Measurements from ENCODE around the gene CORO7. TPM values are rescaled to one million over a fixed set of nuclear protein-coding genes. Genes with fewer than 3 reads are reported as not detected.

The CORO7 gene
- polyA plus RNA-seq, 1 donor from 2014 or later: 57.6 TPM

DNA sequence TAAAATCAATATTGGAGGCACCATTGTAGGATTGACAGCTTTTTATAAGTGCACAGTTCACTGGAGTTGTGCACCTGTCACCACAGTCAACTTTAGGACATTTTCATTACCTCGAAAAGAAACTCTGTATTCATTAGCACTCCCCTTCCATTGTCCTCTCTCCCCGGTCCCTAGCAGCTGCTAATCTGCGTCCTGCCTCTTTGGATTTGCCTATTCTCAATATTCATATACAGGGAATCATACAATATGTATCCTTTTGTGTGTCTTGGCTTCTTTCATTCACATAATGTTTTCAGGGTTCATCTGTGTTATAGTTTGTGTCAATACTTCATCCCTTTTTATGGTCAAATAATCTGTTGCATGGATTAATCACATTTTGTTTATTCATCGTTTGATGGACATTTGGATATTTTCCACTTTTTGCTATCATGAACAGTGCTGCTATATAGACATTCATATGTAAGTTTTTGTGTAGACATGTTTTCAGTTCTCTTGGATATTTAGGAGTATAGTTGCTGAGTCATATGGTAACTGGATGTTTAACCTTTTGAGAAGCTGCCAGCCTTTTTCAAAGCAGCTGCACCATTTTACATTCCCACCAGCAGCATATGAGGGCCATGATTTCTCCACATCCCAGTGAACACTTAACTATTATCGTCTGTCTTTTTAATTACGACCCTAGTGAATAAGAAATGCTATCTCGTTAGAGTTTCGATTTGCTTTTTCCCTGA lies 19.1 kb upstream of the CORO7 start:
- Histone ChIP-seq H3K27me3 (ENCODE audit: insufficient read depth, low read depth, low read length) (no peaks in the 10 kb centered on the region), H3K9ac (ENCODE audit: low read length) (no peak overlapping the region), H3F3A (ENCODE audit: insufficient read depth, low read length, poor library complexity, severe bottlenecking) (no peaks in the 10 kb centered on the region), H3K9me3 (ENCODE audit: low read length) (no peaks in the 10 kb centered on the region), H2AFZ (ENCODE audit: low read depth, low read length) (no peak overlapping the region), H3K4me3 (ENCODE audit: low read length) (no peak overlapping the region), H4K20me1 (ENCODE audit: insufficient read depth) (no peaks in the 10 kb centered on the region), H3K4me2 (ENCODE audit: low read length) (no peak overlapping the region), H3K27ac (ENCODE audit: low read length) (no peak overlapping the region), H3K9me2 (ENCODE audit: insufficient read depth, low read length) (no peaks in the 10 kb centered on the region), H3K79me2 (replicated peaks; ENCODE audit: insufficient read depth, low read length) (no peaks in the 10 kb centered on the region), H3K36me3 (ENCODE audit: insufficient read depth, low read length) (no peaks in the 10 kb centered on the region)
- TF ChIP-seq MXI1 (conservative IDR thresholded peaks at IDR 0.05; ENCODE audit: poor library complexity, severe bottlenecking) (no peak), EZH2 (IDR thresholded peaks at IDR 0.05; ENCODE audit: borderline replicate concordance, insufficient read depth, low read length, poor library complexity, severe bottlenecking) (no peak), SMC3 (conservative IDR thresholded peaks at IDR 0.05; ENCODE audit: poor library complexity) (no peak), POLR2AphosphoS5 (IDR thresholded peaks at IDR 0.05) (no peak), EP300 (conservative IDR thresholded peaks at IDR 0.05; ENCODE audit: poor library complexity, severe bottlenecking) (no peak), RAD21 (conservative IDR thresholded peaks at IDR 0.05) (no peak), TAF1 (IDR thresholded peaks at IDR 0.05; ENCODE audit: low read depth) (no peak)
- TF ChIP-seq, protein P1, sequence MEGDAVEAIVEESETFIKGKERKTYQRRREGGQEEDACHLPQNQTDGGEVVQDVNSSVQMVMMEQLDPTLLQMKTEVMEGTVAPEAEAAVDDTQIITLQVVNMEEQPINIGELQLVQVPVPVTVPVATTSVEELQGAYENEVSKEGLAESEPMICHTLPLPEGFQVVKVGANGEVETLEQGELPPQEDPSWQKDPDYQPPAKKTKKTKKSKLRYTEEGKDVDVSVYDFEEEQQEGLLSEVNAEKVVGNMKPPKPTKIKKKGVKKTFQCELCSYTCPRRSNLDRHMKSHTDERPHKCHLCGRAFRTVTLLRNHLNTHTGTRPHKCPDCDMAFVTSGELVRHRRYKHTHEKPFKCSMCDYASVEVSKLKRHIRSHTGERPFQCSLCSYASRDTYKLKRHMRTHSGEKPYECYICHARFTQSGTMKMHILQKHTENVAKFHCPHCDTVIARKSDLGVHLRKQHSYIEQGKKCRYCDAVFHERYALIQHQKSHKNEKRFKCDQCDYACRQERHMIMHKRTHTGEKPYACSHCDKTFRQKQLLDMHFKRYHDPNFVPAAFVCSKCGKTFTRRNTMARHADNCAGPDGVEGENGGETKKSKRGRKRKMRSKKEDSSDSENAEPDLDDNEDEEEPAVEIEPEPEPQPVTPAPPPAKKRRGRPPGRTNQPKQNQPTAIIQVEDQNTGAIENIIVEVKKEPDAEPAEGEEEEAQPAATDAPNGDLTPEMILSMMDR (IDR thresholded peaks at IDR 0.05; ENCODE audit: poor library complexity, severe bottlenecking): no peak
- TF ChIP-seq, protein P2, sequence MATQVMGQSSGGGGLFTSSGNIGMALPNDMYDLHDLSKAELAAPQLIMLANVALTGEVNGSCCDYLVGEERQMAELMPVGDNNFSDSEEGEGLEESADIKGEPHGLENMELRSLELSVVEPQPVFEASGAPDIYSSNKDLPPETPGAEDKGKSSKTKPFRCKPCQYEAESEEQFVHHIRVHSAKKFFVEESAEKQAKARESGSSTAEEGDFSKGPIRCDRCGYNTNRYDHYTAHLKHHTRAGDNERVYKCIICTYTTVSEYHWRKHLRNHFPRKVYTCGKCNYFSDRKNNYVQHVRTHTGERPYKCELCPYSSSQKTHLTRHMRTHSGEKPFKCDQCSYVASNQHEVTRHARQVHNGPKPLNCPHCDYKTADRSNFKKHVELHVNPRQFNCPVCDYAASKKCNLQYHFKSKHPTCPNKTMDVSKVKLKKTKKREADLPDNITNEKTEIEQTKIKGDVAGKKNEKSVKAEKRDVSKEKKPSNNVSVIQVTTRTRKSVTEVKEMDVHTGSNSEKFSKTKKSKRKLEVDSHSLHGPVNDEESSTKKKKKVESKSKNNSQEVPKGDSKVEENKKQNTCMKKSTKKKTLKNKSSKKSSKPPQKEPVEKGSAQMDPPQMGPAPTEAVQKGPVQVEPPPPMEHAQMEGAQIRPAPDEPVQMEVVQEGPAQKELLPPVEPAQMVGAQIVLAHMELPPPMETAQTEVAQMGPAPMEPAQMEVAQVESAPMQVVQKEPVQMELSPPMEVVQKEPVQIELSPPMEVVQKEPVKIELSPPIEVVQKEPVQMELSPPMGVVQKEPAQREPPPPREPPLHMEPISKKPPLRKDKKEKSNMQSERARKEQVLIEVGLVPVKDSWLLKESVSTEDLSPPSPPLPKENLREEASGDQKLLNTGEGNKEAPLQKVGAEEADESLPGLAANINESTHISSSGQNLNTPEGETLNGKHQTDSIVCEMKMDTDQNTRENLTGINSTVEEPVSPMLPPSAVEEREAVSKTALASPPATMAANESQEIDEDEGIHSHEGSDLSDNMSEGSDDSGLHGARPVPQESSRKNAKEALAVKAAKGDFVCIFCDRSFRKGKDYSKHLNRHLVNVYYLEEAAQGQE (IDR thresholded peaks at IDR 0.05; ENCODE audit: borderline replicate concordance): no peak

GRCh38 chr16:4433914-4434787 lies 17.8 kb upstream of the CORO7 start:
- H3K27ac ChIP-seq (ENCODE audit: low read length): no peak overlapping the region
- H2AFZ ChIP-seq (ENCODE audit: low read depth, low read length): no peak overlapping the region
- no peaks in the 10 kb centered on the region for H4K20me1 ChIP-seq (ENCODE audit: insufficient read depth)
- H3K4me2 ChIP-seq (ENCODE audit: low read length): no peak overlapping the region
- no peaks in the 10 kb centered on the region for H3K36me3 ChIP-seq (ENCODE audit: insufficient read depth, low read length)
- no peaks in the 10 kb centered on the region for H3K9me2 ChIP-seq (ENCODE audit: insufficient read depth, low read length)
- no peaks in the 10 kb centered on the region for H3F3A ChIP-seq (ENCODE audit: insufficient read depth, low read length, poor library complexity, severe bottlenecking)
- no peak overlapping the region for H3K4me3 ChIP-seq (ENCODE audit: low read length)
- H3K9ac ChIP-seq (ENCODE audit: low read length): no peak overlapping the region
- TF ChIP-seq EP300 (conservative IDR thresholded peaks at IDR 0.05; ENCODE audit: poor library complexity, severe bottlenecking) (no peak), POLR2AphosphoS5 (IDR thresholded peaks at IDR 0.05) (no peak), SMC3 (conservative IDR thresholded peaks at IDR 0.05; ENCODE audit: poor library complexity) (no peak), RAD21 (conservative IDR thresholded peaks at IDR 0.05) (no peak), TAF1 (IDR thresholded peaks at IDR 0.05; ENCODE audit: low read depth) (no peak)
- TF ChIP-seq, protein P1 (IDR thresholded peaks at IDR 0.05; ENCODE audit: poor library complexity, severe bottlenecking): no peak
- TF ChIP-seq, protein P2 (IDR thresholded peaks at IDR 0.05; ENCODE audit: borderline replicate concordance): no peak
- no peaks in the 10 kb centered on the region for H3K79me2 ChIP-seq (replicated peaks; ENCODE audit: insufficient read depth, low read length)
- no peaks in the 10 kb centered on the region for H3K9me3 ChIP-seq (ENCODE audit: low read length)
- H3K27me3 ChIP-seq (ENCODE audit: insufficient read depth, low read depth, low read length): no peaks in the 10 kb centered on the region

Data from neural cell (in vitro differentiated cells).